Limb (tissue), 2 donors: Measurements from ENCODE around the gene FOLR3.
"Not testable (repeated sequence)": the region's sequence is repeated elsewhere in the genome, so short reads cannot be mapped to it uniquely, and the experiment has no call there.

Source experiments
- DNase-seq, 2 donors: peaks; one replicate each; pipeline ENCODE4 v3.0.0-alpha.2; 2016; ENCODE audit errors: extremely low spot score in 2 of 2

FOLR3 gene

GRCh38 chr11:72162891-72163492 lies 27.5 kb downstream of the FOLR3 start:
- DNase-seq, result no peak

GRCh38 chr11:72164187-72164586 lies 28.7 kb downstream of the FOLR3 start:
- not testable (repeated sequence) for DNase-seq

- DNase-seq, result not testable (repeated sequence)
Observed at GRCh38 chr11:72169046-72169555, 33.6 kb downstream of the FOLR3 start.

GRCh38 chr11:72169754-72170153 lies 34.2 kb downstream of the FOLR3 start:
- DNase-seq, result not testable (repeated sequence)

GRCh38 chr11:72172043-72172442 lies 36.5 kb downstream of the FOLR3 start:
- not testable (repeated sequence) for DNase-seq

- DNase-seq, result no peak
Observed at GRCh38 chr11:72173291-72173690, 37.8 kb downstream of the FOLR3 start.

GRCh38 chr11:72174302-72175070 lies 39.0 kb downstream of the FOLR3 start:
- no peak for DNase-seq

GRCh38 chr11:72177656-72178055 lies 42.1 kb downstream of the FOLR3 start:
- DNase-seq, result no peak

GRCh38 chr11:72179049-72179803 lies 43.7 kb downstream of the FOLR3 start:
- DNase-seq, result no peak

GRCh38 chr11:72179804-72180396 lies 44.4 kb downstream of the FOLR3 start:
- no peak for DNase-seq

GRCh38 chr11:72180892-72181552 lies 45.5 kb downstream of the FOLR3 start:
- not testable (repeated sequence) for DNase-seq

GRCh38 chr11:72181553-72181958 lies 46.0 kb downstream of the FOLR3 start:
- DNase-seq, result not testable (repeated sequence)

- no peak for DNase-seq
Observed at GRCh38 chr11:72188267-72188666, 52.7 kb downstream of the FOLR3 start.
